Epithelial cell of esophagus (primary cell): ENCODE results near the gene PRMT1.

Experiments used
- DNase-seq: peaks from one replicate; pipeline ENCODE4 v3.0.0; 2010; ENCODE audit warnings: low read depth
- H3K4me3 ChIP-seq: 2 replicates; pipeline ENCODE4 v1.5.1; 2011; ENCODE audit warnings: mild to moderate bottlenecking, low read length, control low read depth
- TF ChIP-seq, protein P1 (sequence below): IDR thresholded peaks from 2 replicates; pipeline ENCODE4 v1.5.1; 2011; ENCODE audit warnings: low read depth, mild to moderate bottlenecking, low read length, control low read depth, inconsistent platforms; ENCODE audit not compliant: insufficient read depth; ENCODE audit errors: missing control alignments

The PRMT1 gene

DNA sequence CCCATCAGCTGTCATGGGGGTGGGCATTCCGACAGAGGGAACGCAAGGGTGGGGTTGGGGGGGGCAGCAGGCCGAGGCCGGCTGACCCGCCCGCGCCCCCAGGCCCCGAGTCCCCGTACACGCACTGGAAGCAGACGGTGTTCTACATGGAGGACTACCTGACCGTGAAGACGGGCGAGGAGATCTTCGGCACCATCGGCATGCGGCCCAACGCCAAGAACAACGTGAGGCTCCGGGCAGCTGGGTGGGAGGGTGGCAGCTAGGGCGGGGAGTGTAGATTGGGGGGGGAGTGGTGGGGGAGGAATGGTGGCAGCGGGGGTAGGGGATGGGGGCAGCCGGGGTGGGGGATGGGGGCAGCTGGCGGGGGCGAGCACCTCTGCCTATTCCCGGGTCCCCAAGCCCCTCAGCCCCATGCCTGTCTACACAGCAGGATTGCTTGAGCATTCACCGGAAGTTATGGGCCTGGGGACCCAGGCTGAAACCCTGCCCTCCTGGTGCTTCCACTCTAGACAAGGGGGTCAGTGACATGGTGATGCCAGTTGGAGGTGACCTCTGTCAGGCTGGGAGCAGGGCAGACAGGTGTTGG, 9.5 kb downstream of the PRMT1 start:
- no peak overlapping the region for H3K4me3 ChIP-seq
- DNase-seq, result no peak
- TF ChIP-seq, protein P1, sequence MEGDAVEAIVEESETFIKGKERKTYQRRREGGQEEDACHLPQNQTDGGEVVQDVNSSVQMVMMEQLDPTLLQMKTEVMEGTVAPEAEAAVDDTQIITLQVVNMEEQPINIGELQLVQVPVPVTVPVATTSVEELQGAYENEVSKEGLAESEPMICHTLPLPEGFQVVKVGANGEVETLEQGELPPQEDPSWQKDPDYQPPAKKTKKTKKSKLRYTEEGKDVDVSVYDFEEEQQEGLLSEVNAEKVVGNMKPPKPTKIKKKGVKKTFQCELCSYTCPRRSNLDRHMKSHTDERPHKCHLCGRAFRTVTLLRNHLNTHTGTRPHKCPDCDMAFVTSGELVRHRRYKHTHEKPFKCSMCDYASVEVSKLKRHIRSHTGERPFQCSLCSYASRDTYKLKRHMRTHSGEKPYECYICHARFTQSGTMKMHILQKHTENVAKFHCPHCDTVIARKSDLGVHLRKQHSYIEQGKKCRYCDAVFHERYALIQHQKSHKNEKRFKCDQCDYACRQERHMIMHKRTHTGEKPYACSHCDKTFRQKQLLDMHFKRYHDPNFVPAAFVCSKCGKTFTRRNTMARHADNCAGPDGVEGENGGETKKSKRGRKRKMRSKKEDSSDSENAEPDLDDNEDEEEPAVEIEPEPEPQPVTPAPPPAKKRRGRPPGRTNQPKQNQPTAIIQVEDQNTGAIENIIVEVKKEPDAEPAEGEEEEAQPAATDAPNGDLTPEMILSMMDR, result no peak

DNA sequence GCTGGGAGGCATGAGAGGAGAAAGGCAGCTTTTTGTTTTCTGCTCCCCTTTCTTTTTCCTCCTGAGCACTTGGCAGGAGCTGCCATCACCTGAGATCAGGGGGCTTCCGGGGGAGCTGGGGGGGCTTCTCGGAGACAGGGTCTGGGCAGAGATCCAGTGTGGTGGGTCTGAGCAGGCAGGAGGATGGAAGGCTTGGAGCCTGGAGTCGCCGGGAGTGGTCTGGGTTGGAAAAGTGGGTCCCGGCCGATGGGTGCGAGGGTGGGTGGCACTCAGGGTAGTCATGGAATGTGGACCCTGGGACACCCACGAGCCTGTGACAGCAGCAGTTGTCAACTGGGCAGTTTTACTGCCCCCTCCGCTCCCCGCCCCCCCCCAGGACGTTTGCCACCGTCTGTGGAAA, 10.1 kb downstream of the PRMT1 start:
- no peak for DNase-seq
- no peak overlapping the region for H3K4me3 ChIP-seq
- TF ChIP-seq, protein P1, result no peak

DNA sequence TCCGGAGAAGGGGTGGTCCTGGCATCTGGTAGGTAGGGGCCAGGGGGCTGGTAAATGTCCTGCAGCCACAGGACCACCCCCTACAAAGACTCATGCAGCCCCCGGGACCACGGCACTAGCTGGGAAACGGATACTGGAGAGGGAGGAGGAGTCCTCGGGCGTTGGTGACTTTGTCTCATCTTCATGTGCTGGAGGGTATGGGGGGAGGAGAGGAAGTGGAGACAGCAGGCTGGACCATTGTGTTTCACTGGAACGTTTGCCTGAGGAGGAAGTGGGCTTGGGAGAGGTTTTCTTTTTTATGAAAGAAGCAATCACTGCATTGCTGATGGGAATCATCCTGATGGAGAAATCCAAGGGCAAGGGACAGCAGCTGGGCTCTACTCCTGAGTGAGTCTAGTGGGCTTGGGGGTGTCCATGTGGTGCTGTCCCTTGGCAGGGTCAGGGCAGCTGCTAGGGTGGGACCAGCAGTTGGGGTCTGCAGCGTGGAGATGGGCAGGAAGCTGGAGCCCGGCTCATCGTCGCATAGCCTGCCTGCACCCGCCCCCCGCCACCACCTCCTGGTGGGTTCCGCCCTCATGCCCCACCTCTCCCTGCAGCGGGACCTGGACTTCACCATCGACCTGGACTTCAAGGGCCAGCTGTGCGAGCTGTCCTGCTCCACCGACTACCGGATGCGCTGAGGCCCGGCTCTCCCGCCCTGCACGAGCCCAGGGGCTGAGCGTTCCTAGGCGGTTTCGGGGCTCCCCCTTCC, 10.7 kb downstream of the PRMT1 start:
- TF ChIP-seq, protein P1, result no peak
- DNase-seq, result no peak
- no peak overlapping the region for H3K4me3 ChIP-seq

DNA sequence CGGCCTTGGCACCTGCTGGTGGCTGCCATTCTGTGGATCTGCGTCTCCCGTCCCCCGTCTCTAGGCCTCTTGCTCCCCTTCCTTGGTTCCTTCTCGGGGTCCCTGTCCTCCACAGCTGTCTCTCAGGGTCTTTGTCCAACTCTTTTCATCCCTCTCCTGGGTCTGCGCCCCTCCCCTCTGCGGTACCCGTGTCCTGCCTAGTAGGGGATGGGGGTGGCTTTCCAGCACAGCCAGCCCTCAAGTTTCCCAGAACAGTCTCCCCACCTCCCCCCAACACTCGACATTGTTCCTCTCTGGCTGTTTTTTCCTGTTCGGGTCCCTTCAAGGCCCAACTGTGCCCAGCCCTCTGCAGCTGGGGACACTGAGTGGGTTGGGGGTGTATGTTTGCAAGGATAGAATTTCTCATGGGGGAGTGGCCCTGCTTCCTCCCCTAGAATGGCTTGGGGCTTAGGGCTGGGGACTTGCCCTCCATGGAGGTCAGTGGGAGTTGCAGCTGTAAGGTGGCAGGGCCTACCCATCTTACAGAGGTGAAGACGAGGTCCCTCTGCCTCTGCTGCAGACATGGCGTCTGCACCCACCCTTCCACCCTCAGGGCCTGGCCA, 11.6 kb downstream of the PRMT1 start:
- DNase-seq, result no peak
- no peak overlapping the region for H3K4me3 ChIP-seq
- TF ChIP-seq, protein P1, result no peak

DNA sequence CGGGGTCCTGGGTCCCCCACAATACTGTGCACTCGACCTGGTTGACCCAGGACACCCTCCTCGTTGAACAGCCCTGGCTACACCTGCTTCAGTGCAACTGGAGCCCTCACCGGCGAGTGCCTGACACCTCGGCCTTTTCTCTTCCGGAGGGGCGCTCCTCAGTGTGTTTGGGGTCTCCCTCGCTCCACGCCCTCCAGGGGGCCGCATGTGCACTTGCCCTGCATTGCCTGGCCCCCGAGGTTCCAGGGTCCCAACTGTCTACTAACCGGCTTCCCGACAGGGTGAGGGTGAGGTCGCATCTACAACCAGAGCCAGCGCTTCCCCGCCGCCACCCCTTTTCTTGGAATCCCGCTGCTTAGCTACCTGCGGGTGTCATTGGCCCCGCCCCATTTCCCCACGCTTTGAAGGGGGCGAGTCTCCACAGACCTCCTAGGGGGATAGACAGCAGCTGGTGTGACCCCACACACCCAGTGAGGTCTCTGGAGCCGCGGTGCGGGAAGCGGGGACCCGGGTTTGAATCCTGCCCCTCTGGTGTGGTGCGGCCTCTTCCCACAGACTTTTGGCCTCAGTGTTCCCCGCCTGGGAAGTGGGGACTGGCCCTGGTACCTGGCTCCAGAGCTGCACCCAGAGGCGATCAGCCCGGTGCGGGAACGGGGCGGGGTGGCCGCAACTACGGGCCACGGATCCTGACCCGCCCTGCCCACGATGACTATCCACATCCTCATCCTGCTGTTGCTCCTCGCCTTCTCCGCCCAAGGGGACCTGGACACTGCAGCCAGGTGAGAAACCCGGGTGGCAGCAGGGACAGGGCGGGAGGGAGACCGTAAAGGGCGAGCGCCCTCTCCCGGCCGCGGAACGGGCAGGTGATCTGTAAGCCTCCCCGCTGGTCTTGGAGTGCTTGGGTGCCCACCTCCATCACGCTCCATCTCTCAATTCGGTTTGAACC, 12.3 kb downstream of the PRMT1 start, which contains the start of gene ADM5:
TSS of gene ADM5 (plus strand) at position 462 of the 946 bp plus-strand sequence. CDS start at position 706, 244 bp downstream.
- H3K4me3 ChIP-seq, result peak within 1 kb of the TSS; percentile 57
- DNase-seq, result peak; percentile 53
- TF ChIP-seq, protein P1, result peak; percentile 65

DNA sequence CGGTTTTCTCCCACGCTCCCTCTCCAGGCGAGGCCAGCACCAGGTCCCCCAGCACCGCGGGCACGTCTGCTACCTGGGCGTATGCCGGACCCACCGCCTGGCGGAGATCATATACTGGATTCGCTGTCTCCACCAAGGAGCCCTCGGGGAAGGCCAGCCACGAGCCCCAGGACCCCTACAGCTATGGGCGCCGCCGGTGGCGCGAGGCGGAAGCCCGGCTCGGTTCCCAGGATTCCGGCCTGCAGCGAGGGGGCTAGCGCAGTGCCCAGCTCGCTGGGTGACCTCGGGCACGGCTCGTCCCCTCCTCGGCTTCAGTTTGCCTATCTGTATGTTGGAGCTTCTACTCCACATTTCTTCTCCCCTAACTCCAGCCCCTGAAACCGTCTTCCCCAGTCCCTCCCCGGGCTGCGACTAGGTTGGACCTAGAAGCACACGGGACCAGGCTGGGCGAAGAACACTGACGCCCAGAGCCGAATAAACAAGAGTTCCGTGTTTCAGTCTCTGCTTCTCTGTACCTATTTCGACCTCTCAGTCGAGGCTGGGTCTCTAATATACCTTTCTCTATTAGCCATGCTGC, 13.1 kb downstream of the PRMT1 start:
- DNase-seq, result no peak
- TF ChIP-seq, protein P1, result no peak
- H3K4me3 ChIP-seq, result peak overlapping the region; percentile 57
